Skeletal muscle cell (primary cell): Measurements from ENCODE around the gene GPR157.
A peak's percentile ranks its signal among the peaks of the same experiment; 100 is the strongest.
"Not testable (repeated sequence)": the region's sequence is repeated elsewhere in the genome, so short reads cannot be mapped to it uniquely, and the experiment has no call there.

ENCODE experiments used
- DNase-seq: peaks from one replicate; pipeline ENCODE4 v3.0.0-alpha.2; 2010; ENCODE audit warnings: low read depth
- H3K4me3 ChIP-seq: 2 replicates; pipeline ENCODE4 v1.5.1; 2011; ENCODE audit warnings: low read depth, mild to moderate bottlenecking, control low read depth, low read length, moderate library complexity

GPR157 gene

GRCh38 chr1:9149837-9150581 is 21.1 kb upstream of the GPR157 start:
- DNase-seq: no peak
- H3K4me3 ChIP-seq: no peak overlapping the region

GRCh38 chr1:9149151-9149550 is 20.2 kb upstream of the GPR157 start:
- DNase-seq: no peak
- H3K4me3 ChIP-seq: no peak overlapping the region

- no peak overlapping the region for H3K4me3 ChIP-seq
- no peak for DNase-seq
Observed at GRCh38 chr1:9146156-9146555, 17.3 kb upstream of the GPR157 start.

GRCh38 chr1:9145714-9146113 is 16.8 kb upstream of the GPR157 start:
- no peak overlapping the region for H3K4me3 ChIP-seq
- DNase-seq: no peak

- no peak overlapping the region for H3K4me3 ChIP-seq
- DNase-seq: no peak
Observed at GRCh38 chr1:9145021-9145668, 16.2 kb upstream of the GPR157 start.

GRCh38 chr1:9144494-9144893 is 15.6 kb upstream of the GPR157 start:
- DNase-seq, H3K4me3 ChIP-seq: not testable (repeated sequence)

- H3K4me3 ChIP-seq: no peak overlapping the region
- DNase-seq: peak; percentile 30
Observed at GRCh38 chr1:9143250-9143649, 14.3 kb upstream of the GPR157 start.

GRCh38 chr1:9139930-9140329 is 11.0 kb upstream of the GPR157 start:
- H3K4me3 ChIP-seq: no peak overlapping the region
- no peak for DNase-seq

GRCh38 chr1:9136932-9137331 is 8.0 kb upstream of the GPR157 start:
- H3K4me3 ChIP-seq: no peak overlapping the region
- no peak for DNase-seq

- no peak for DNase-seq
- no peak overlapping the region for H3K4me3 ChIP-seq
Observed at GRCh38 chr1:9135073-9135836, 6.4 kb upstream of the GPR157 start.

- H3K4me3 ChIP-seq: no peak overlapping the region
- no peak for DNase-seq
Observed at GRCh38 chr1:9133870-9134585, 5.1 kb upstream of the GPR157 start.

- no peak for DNase-seq
- H3K4me3 ChIP-seq: peak overlapping the region; percentile 47
Observed at GRCh38 chr1:9129266-9130041, 552 bp upstream of the GPR157 start.

GRCh38 chr1:9128166-9128519 is 759 bp downstream of the GPR157 start:
- no peak for DNase-seq
- peak overlapping the region; percentile 58 for H3K4me3 ChIP-seq

- H3K4me3 ChIP-seq: peak overlapping the region; percentile 58
- DNase-seq: no peak
Observed at GRCh38 chr1:9127395-9128165, 1.3 kb downstream of the GPR157 start.

- DNase-seq: no peak
- H3K4me3 ChIP-seq: no peak overlapping the region
Observed at GRCh38 chr1:9126511-9126910, 2.4 kb downstream of the GPR157 start.

- not testable (repeated sequence) for H3K4me3 ChIP-seq, DNase-seq
Observed at GRCh38 chr1:9125847-9126246, 3.1 kb downstream of the GPR157 start.

GRCh38 chr1:9125325-9125724 is 3.6 kb downstream of the GPR157 start:
- DNase-seq: no peak
- H3K4me3 ChIP-seq: no peak overlapping the region

- not testable (repeated sequence) for H3K4me3 ChIP-seq
Observed at GRCh38 chr1:9124389-9124788, 4.5 kb downstream of the GPR157 start.

More at GRCh38 chr1:9124389-9124788, 4.5 kb downstream of the GPR157 start:
- not testable (repeated sequence) for DNase-seq
